Mesothelial cell of epicardium (in vitro differentiated cells): ENCODE measurements around the gene KRTAP4-1. TPM values are rescaled to one million over a fixed set of nuclear protein-coding genes. Genes with fewer than 3 reads are reported as not detected.
"Not testable (repeated sequence)": the region's sequence is repeated elsewhere in the genome, so short reads cannot be mapped to it uniquely, and the experiment has no call there.

Experiments used
- DNase-seq, 2 experiments: peaks; one replicate each; pipeline ENCODE4 v3.0.0; 2021; ENCODE audit warnings: low spot score in 2 of 2; ENCODE audit not compliant: unreplicated experiment in 2 of 2
- H3K27ac Mint-ChIP-seq: 2 replicates; pipeline ENCODE4 v1.8.0; 2021; ENCODE audit warnings: mixed read lengths
- H3K27me3 Mint-ChIP-seq: 2 replicates; pipeline ENCODE4 v1.8.0; 2021; ENCODE audit warnings: low read depth, mixed read lengths
- H3K36me3 Mint-ChIP-seq: 2 replicates; pipeline ENCODE4 v1.8.0; 2021; ENCODE audit warnings: mixed read lengths
- H3K4me1 Mint-ChIP-seq: 2 replicates; pipeline ENCODE4 v1.8.0; 2021; ENCODE audit warnings: mixed read lengths
- H3K4me3 Mint-ChIP-seq: 2 replicates; pipeline ENCODE4 v1.8.0; 2021; ENCODE audit warnings: mild to moderate bottlenecking, moderate library complexity, mixed read lengths
- H3K9me3 Mint-ChIP-seq: 2 replicates; pipeline ENCODE4 v1.8.0; 2021; ENCODE audit warnings: mixed read lengths
- total RNA-seq: library from RNA; stranded (reverse); gene quantifications from 3 replicates; pipeline ENCODE4 v1.2.1, GENCODE V29; 2021
- TF ChIP-seq, protein P1 (sequence below): fragments of 200-600 bp; sonication (generic); IDR thresholded peaks from one replicate; pipeline ENCODE4 v1.5.0; 2021; ENCODE audit warnings: antibody characterized with exemption; ENCODE audit not compliant: unreplicated experiment

Gene KRTAP4-1
- total RNA-seq, 1 donor from 2014 or later, result not detected

DNA sequence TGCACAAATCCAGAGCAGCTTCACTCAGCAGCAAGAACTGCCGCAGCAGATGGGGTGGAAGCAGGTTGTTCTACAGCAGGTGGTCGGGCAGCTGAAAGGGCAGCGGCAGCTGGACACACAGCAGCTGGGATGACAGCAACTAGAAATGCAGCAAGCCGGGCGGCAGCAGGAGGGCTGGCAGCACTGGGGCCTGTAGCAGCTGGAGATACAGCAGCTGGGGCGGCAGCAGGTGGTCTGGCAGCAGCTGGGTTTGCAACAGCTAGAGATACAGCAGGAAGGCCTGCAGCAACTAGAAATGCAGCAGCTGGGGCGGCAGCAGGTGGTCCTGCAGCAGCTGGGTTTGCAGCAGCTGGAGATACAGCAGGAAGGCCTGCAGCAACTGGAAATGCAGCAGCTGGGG, 17.1 kb downstream of the KRTAP4-1 start:
- H3K36me3 Mint-ChIP-seq, result no peaks in the 10 kb centered on the region
- H3K4me1 Mint-ChIP-seq, result no peaks in the 10 kb centered on the region
- peaks cover 5% of the 10 kb centered on the region for H3K27me3 Mint-ChIP-seq
- H3K4me3 Mint-ChIP-seq, result no peak overlapping the region
- no peak overlapping the region for H3K27ac Mint-ChIP-seq
- TF ChIP-seq, protein P1, sequence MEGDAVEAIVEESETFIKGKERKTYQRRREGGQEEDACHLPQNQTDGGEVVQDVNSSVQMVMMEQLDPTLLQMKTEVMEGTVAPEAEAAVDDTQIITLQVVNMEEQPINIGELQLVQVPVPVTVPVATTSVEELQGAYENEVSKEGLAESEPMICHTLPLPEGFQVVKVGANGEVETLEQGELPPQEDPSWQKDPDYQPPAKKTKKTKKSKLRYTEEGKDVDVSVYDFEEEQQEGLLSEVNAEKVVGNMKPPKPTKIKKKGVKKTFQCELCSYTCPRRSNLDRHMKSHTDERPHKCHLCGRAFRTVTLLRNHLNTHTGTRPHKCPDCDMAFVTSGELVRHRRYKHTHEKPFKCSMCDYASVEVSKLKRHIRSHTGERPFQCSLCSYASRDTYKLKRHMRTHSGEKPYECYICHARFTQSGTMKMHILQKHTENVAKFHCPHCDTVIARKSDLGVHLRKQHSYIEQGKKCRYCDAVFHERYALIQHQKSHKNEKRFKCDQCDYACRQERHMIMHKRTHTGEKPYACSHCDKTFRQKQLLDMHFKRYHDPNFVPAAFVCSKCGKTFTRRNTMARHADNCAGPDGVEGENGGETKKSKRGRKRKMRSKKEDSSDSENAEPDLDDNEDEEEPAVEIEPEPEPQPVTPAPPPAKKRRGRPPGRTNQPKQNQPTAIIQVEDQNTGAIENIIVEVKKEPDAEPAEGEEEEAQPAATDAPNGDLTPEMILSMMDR, result no peak
- no peak for DNase-seq
- H3K9me3 Mint-ChIP-seq, result no peaks in the 10 kb centered on the region

DNA sequence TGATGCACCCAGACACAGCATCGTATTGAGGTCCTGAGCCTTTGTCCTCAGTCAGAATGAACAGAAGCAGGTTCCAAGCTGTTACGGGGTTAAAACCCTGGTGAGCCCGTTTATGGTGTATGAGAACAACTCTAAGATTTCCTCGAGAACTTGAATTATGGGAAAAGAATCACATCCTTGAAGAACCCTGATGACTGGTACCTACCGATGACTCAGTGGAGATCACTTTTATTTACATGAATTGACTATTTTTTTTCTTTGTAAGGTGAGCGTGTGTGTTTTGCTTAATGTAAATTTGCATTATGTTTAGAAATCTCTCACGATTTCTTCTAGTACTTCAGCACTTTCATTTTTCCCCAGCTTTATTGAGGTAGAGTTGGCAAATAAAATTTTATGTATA, 20.9 kb downstream of the KRTAP4-1 start:
- TF ChIP-seq, protein P1, result no peak
- no peak overlapping the region for H3K4me3 Mint-ChIP-seq
- no peak for DNase-seq
- H3K27me3 Mint-ChIP-seq, result peaks cover 3% of the 10 kb centered on the region
- H3K9me3 Mint-ChIP-seq, result no peaks in the 10 kb centered on the region
- H3K27ac Mint-ChIP-seq, result no peak overlapping the region
- no peaks in the 10 kb centered on the region for H3K36me3 Mint-ChIP-seq
- H3K4me1 Mint-ChIP-seq, result no peaks in the 10 kb centered on the region

DNA sequence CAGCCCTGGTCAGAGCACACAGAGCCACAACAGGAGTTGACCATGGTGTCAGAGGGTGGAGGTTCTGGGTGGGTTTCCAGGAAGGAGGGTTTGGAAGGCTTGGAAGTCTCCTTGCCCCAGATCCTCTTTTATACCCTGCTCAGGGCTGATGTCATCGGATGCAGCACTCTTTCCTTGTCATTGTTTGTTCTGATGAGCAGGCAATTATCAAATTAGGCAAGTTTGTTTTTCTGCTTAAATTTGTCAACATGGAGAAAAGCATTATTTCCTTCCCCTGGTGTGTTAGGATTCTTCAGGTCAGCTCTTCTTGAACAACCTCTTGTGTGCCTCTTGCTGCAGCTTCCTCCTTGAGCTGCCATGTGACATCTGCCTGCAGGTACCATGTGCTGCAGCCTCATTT, 24.1 kb downstream of the KRTAP4-1 start, which contains the start of gene KRTAP4-4:
Gene KRTAP4-4 (minus strand): TSS at position 101 of the 400 bp plus-strand sequence. CDS start 57 bp downstream, at position 44.
- H3K36me3 Mint-ChIP-seq, result no peaks in the 10 kb centered on the region
- no peaks in the 10 kb centered on the region for H3K4me1 Mint-ChIP-seq
- H3K27me3 Mint-ChIP-seq, result no peaks in the 10 kb centered on the region
- no peak for DNase-seq
- H3K9me3 Mint-ChIP-seq, result peaks cover 2% of the 10 kb centered on the region
- no peak within 1 kb of the TSS for H3K4me3 Mint-ChIP-seq
- no peak within 1 kb of the TSS for H3K27ac Mint-ChIP-seq
- TF ChIP-seq, protein P1, result no peak

DNA sequence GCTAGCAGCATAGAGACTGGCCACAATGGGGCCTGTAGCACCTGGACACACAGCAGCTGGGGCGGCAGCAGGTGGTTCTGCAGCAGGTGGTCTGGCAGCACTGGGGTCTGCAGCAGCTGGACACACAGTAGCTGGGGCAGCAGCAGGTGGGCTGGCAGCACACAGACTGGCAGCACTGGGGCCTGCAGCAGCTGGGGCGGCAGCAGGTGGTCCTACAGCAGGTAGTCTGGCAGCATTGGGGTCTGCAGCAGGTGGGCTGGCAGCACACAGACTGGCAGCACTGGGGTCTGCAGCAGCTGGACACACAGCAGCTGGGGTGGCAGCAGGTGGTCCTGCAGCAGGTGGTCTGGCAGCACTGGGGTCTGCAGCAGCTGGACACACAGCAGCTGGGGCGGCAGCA, 24.5 kb downstream of the KRTAP4-1 start:
- not testable (repeated sequence) for H3K27ac Mint-ChIP-seq, H3K4me1 Mint-ChIP-seq, H3K27me3 Mint-ChIP-seq, H3K9me3 Mint-ChIP-seq, DNase-seq, H3K4me3 Mint-ChIP-seq, H3K36me3 Mint-ChIP-seq

DNA sequence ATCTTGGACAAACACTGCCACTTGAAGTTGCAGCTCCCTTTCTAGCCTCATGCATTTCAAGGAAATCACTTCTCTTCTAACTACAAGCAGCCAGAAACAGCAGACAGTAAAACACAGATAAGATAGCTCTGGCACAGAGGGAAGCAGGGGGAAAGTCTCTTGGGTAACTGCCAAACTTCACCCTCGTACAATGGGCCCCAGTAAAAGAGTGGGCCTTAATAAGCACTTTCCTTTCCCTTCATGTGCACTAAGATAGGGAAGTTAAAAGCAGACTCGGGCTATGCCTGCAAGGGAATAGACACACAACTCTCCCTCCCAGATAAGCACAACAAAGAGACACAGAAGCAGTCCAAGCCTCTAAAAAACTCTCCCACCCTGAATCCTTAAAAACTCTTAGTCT, 30.9 kb downstream of the KRTAP4-1 start:
- H3K9me3 Mint-ChIP-seq, result peaks cover 4% of the 10 kb centered on the region
- peaks cover 17% of the 10 kb centered on the region for H3K4me1 Mint-ChIP-seq
- TF ChIP-seq, protein P1, result no peak
- H3K27ac Mint-ChIP-seq, result peak overlapping the region; percentile 78
- no peak overlapping the region for H3K4me3 Mint-ChIP-seq
- H3K36me3 Mint-ChIP-seq, result no peaks in the 10 kb centered on the region
- DNase-seq, result no peak
- H3K27me3 Mint-ChIP-seq, result no peaks in the 10 kb centered on the region

DNA sequence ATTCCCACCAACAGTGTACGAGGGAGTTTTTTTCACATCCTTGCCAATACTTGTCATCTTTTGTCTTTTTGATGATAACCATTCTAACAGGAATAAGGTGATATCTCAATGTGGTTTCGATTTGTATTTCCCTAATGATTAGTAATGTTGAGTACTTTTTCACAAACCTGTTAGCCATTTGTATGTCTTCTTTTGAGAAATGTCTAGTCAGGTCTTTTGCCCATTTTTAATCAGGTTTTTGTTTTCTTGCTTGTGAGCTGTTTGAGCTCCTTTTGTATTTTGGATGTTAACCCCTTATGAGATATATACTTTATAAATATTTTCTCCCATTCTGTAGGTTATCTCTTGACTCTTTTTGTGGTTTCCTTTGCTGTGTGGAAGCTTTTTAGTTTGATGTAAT, 33.2 kb downstream of the KRTAP4-1 start:
- H3K4me1 Mint-ChIP-seq, result peaks cover 28% of the 10 kb centered on the region
- H3K27me3 Mint-ChIP-seq, result no peaks in the 10 kb centered on the region
- H3K27ac Mint-ChIP-seq, result no peak overlapping the region
- no peak overlapping the region for H3K4me3 Mint-ChIP-seq
- TF ChIP-seq, protein P1, result no peak
- no peak for DNase-seq
- peaks cover 4% of the 10 kb centered on the region for H3K9me3 Mint-ChIP-seq
- no peaks in the 10 kb centered on the region for H3K36me3 Mint-ChIP-seq
